Mesothelial cell of epicardium (in vitro differentiated cells): ENCODE data around the gene ANKLE2. TPM values are rescaled to one million over a fixed set of nuclear protein-coding genes. Genes with fewer than 3 reads are reported as not detected.
"Not testable (repeated sequence)": the region's sequence is repeated elsewhere in the genome, so short reads cannot be mapped to it uniquely, and the experiment has no call there.

ENCODE experiments used
- DNase-seq, 2 experiments: peaks; one replicate each; pipeline ENCODE4 v3.0.0; 2021; ENCODE audit warnings: low spot score in 2 of 2; ENCODE audit not compliant: unreplicated experiment in 2 of 2
- H3K27ac Mint-ChIP-seq: 2 replicates; pipeline ENCODE4 v1.8.0; 2021; ENCODE audit warnings: mixed read lengths
- H3K27me3 Mint-ChIP-seq: 2 replicates; pipeline ENCODE4 v1.8.0; 2021; ENCODE audit warnings: low read depth, mixed read lengths
- H3K36me3 Mint-ChIP-seq: 2 replicates; pipeline ENCODE4 v1.8.0; 2021; ENCODE audit warnings: mixed read lengths
- H3K4me1 Mint-ChIP-seq: 2 replicates; pipeline ENCODE4 v1.8.0; 2021; ENCODE audit warnings: mixed read lengths
- H3K4me3 Mint-ChIP-seq: 2 replicates; pipeline ENCODE4 v1.8.0; 2021; ENCODE audit warnings: mild to moderate bottlenecking, moderate library complexity, mixed read lengths
- H3K9me3 Mint-ChIP-seq: 2 replicates; pipeline ENCODE4 v1.8.0; 2021; ENCODE audit warnings: mixed read lengths
- CTCF ChIP-seq: fragments of 200-600 bp; sonication (generic); IDR thresholded peaks from one replicate; pipeline ENCODE4 v1.5.0; 2021; ENCODE audit warnings: antibody characterized with exemption; ENCODE audit not compliant: unreplicated experiment
- total RNA-seq: library from RNA; stranded (reverse); gene quantifications from 3 replicates; pipeline ENCODE4 v1.2.1, GENCODE V29; 2021

The ANKLE2 gene
- total RNA-seq, 1 donor from 2014 or later = 98.9 TPM

- no peaks in the 10 kb centered on the region for H3K9me3 Mint-ChIP-seq
- DNase-seq = no peak
- H3K36me3 Mint-ChIP-seq = peaks cover 11% of the 10 kb centered on the region
- H3K27ac Mint-ChIP-seq = no peak overlapping the region
- no peak for TF ChIP-seq CTCF
- no peaks in the 10 kb centered on the region for H3K4me1 Mint-ChIP-seq
- H3K27me3 Mint-ChIP-seq = no peaks in the 10 kb centered on the region
- no peak overlapping the region for H3K4me3 Mint-ChIP-seq
Observed at GRCh38 chr12:132698341-132698740, 63.3 kb downstream of the ANKLE2 start.

- Mint-ChIP-seq H3K4me3 (no peak overlapping the region), H3K27ac (no peak overlapping the region), H3K4me1 (no peaks in the 10 kb centered on the region), H3K27me3 (no peaks in the 10 kb centered on the region), H3K9me3 (no peaks in the 10 kb centered on the region), H3K36me3 (peaks cover 10% of the 10 kb centered on the region)
- no peak for DNase-seq
- no peak for TF ChIP-seq CTCF
Observed at GRCh38 chr12:132695431-132695830, 66.2 kb downstream of the ANKLE2 start.

GRCh38 chr12:132694888-132695287, 66.7 kb downstream of the ANKLE2 start:
- DNase-seq, H3K4me1 Mint-ChIP-seq, H3K27me3 Mint-ChIP-seq, H3K27ac Mint-ChIP-seq, H3K4me3 Mint-ChIP-seq, H3K9me3 Mint-ChIP-seq, H3K36me3 Mint-ChIP-seq: not testable (repeated sequence)

- not testable (repeated sequence) for H3K4me3 Mint-ChIP-seq, H3K9me3 Mint-ChIP-seq, H3K4me1 Mint-ChIP-seq, H3K36me3 Mint-ChIP-seq, H3K27me3 Mint-ChIP-seq, H3K27ac Mint-ChIP-seq, DNase-seq
Observed at GRCh38 chr12:132692030-132692429, 69.6 kb downstream of the ANKLE2 start.

- TF ChIP-seq CTCF = no peak
- Mint-ChIP-seq H3K4me3 (peak overlapping the region; percentile 33), H3K27me3 (peaks cover 9% of the 10 kb centered on the region), H3K4me1 (peaks cover 12% of the 10 kb centered on the region), H3K9me3 (no peaks in the 10 kb centered on the region), H3K27ac (no peak overlapping the region), H3K36me3 (no peaks in the 10 kb centered on the region)
- no peak for DNase-seq
Observed at GRCh38 chr12:132690112-132690511, 71.5 kb downstream of the ANKLE2 start.

GRCh38 chr12:132689227-132689626, 72.4 kb downstream of the ANKLE2 start:
- no peaks in the 10 kb centered on the region for H3K9me3 Mint-ChIP-seq
- H3K4me1 Mint-ChIP-seq = peaks cover 12% of the 10 kb centered on the region
- H3K4me3 Mint-ChIP-seq = peak overlapping the region; percentile 48
- no peak for DNase-seq
- no peak for TF ChIP-seq CTCF
- peaks cover 9% of the 10 kb centered on the region for H3K27me3 Mint-ChIP-seq
- no peaks in the 10 kb centered on the region for H3K36me3 Mint-ChIP-seq
- H3K27ac Mint-ChIP-seq = no peak overlapping the region
